Kidney (tissue), 14 donors: Measurements from ENCODE around the gene GPR180. TPM values are rescaled to one million over a fixed set of nuclear protein-coding genes. Genes with fewer than 3 reads are reported as not detected.
"Not testable (repeated sequence)": the region's sequence is repeated elsewhere in the genome, so short reads cannot be mapped to it uniquely, and the experiment has no call there.

Experiments used
- DNase-seq, 5 donors: peaks; one replicate each; pipeline ENCODE4 v3.0.0-alpha.2; 2013 to 2020
- FAIRE-seq: peaks from 2 replicates; lab custom pipeline; 2012; peaks lifted over from hg19 to GRCh38; lab: Jason Lieb, UNC
- H3K27ac ChIP-seq, 2 donors: one replicate each; pipeline ENCODE4 v1.7.0; 2013; ENCODE audit warnings: low read depth in 2 of 2, low read length in 2 of 2, inconsistent platforms in 1 of 2
- H3K27me3 ChIP-seq: one replicate; pipeline ENCODE4 v1.7.1; 2013; ENCODE audit warnings: low read length, inconsistent platforms; ENCODE audit not compliant: control insufficient read depth, insufficient read depth
- H3K36me3 ChIP-seq, 3 donors: one replicate each; pipeline versions ENCODE4 v1.7.0 to v1.7.1; 2013; ENCODE audit warnings: low read length in 3 of 3, control low read depth in 1 of 3, inconsistent platforms in 1 of 3; ENCODE audit not compliant: insufficient read depth in 3 of 3, control insufficient read depth in 2 of 3
- H3K4me1 ChIP-seq, 3 donors: one replicate each; pipeline versions ENCODE4 v1.7.0 to v1.7.1; 2013; ENCODE audit warnings: low read length in 3 of 3, inconsistent platforms in 1 of 3, low read depth in 1 of 3; ENCODE audit not compliant: control insufficient read depth in 2 of 3, insufficient read depth in 2 of 3
- H3K4me3 ChIP-seq, 3 donors: one replicate each; pipeline versions ENCODE4 v1.7.0 to v1.8.1; 2013; ENCODE audit warnings: low read length in 3 of 3, control low read depth in 1 of 3, inconsistent platforms in 1 of 3
- H3K9ac ChIP-seq, 3 donors: one replicate each; pipeline versions ENCODE4 v1.7.0 to v1.7.1; 2013; ENCODE audit warnings: low read length in 3 of 3, control low read depth in 1 of 3, inconsistent platforms in 1 of 3
- H3K9me3 ChIP-seq, 3 donors: one replicate each; pipeline versions ENCODE4 v1.7.0 to v1.7.1; 2013; ENCODE audit warnings: low read length in 3 of 3, control low read depth in 1 of 3, inconsistent platforms in 1 of 3; ENCODE audit not compliant: control insufficient read depth in 2 of 3, insufficient read depth in 1 of 3
- intact Hi-C: fragments of 100-400 bp; cut with DNase I; formaldehyde crosslinking; loops from one replicate; pipeline ENCODE4 v1.11.1; 2022
- polyA plus RNA-seq: library from polyadenylated mRNA; stranded (reverse); fragments of 350-450 nt; fragmentation: Illumina TruSeq; extraction: RNeasy Lipid Tissue Mini Kit (QIAGEN cat#74804); gene quantifications from one replicate; pipeline ENCODE4 v1.2.3, GENCODE V29; 2014; ENCODE audit warnings: low read depth, low replicate concordance; ENCODE audit not compliant: insufficient read depth
- total RNA-seq: library from RNA; stranded (reverse); fragmentation: NEBNext Ultra II Directional; extraction: Animal tissue kit (Norgen Biotek cat#: 25700); gene quantifications from one replicate; pipeline ENCODE4 v1.2.1, GENCODE V29; 2021
- TF ChIP-seq, protein P1 (sequence below): IDR thresholded peaks from 3 replicates; pipeline ENCODE4 v1.5.1; 2012; ENCODE audit warnings: mild to moderate bottlenecking, moderate library complexity, borderline replicate concordance; ENCODE audit not compliant: insufficient read depth; ENCODE audit errors: extremely low read depth
- donor health status: control.
- donor health status: control.
- donor health status: control.
- donor health status: control.
- donor health status: control.
- donor health status: DM: yes; HTN: yes; CAD: no.
- donor health status: Normal renal cell carcinoma (clear cell type).

GPR180 gene
- total and polyA plus RNA-seq, 2 donors from 2014 or later, result 1.8 to 5.2 TPM

DNA sequence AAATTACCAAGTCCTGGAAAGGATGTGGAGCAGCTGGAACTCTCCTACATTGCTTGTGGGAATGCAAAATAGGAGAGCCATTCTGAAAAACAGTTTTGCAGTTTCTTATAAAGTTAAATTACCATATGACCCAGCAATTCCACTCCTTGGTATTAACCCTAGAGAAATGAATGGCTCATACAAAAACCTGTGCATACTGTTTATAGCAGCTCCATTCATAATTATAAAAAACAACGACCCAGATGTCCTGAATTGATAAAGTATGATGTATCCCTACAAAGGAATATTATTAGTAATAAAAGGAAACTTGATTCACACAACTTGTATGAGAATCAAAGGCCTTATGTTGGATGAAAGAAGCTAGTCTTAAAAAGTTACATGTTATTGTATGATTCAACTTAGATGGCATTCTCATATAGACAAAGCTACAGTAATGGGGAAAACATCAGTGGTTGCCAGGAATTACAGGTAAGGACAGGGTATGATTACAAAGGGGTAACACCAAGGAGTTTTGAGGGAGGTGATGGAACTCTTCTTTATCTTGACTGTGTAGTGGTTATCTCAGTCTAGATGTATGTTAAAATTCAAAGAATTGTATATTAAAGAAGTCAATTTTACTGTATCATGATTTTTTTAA, 35.4 kb downstream of the GPR180 start:
- Histone ChIP-seq H3K4me3 (no peak overlapping the region), H3K36me3 (no peaks in the 10 kb centered on the region), H3K9ac (no peak overlapping the region), H3K9me3 (no peaks in the 10 kb centered on the region), H3K27ac (no peak overlapping the region), H3K4me1 (peaks cover 0 to 3% (median 0%) of the 10 kb centered on the region in 3 donors), H3K27me3 (no peaks in the 10 kb centered on the region)
- FAIRE-seq, result no peak
- TF ChIP-seq, protein P1, sequence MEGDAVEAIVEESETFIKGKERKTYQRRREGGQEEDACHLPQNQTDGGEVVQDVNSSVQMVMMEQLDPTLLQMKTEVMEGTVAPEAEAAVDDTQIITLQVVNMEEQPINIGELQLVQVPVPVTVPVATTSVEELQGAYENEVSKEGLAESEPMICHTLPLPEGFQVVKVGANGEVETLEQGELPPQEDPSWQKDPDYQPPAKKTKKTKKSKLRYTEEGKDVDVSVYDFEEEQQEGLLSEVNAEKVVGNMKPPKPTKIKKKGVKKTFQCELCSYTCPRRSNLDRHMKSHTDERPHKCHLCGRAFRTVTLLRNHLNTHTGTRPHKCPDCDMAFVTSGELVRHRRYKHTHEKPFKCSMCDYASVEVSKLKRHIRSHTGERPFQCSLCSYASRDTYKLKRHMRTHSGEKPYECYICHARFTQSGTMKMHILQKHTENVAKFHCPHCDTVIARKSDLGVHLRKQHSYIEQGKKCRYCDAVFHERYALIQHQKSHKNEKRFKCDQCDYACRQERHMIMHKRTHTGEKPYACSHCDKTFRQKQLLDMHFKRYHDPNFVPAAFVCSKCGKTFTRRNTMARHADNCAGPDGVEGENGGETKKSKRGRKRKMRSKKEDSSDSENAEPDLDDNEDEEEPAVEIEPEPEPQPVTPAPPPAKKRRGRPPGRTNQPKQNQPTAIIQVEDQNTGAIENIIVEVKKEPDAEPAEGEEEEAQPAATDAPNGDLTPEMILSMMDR, result no peak
- no peak for DNase-seq
- intact Hi-C loops, result no loop called here

DNA sequence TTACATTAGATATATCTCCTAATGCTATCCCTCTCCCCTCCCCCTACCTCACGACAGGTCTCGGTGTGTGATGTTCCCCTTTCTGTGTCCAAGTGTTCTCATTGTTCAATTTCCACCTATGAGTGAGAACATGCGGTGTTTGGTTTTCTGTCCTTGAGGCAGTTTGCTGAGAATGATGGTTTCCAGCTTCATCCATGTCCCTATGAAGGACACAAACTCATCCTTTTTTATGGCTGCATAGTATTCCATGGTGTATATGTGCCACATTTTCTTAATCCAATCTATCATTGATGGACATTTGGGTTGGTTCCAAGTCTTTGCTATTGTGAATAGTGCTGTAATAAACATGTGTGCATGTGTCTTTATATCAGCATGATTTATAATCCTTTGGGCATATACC, 36.0 kb downstream of the GPR180 start:
- intact Hi-C loops, H3K9ac ChIP-seq, H3K9me3 ChIP-seq, H3K27me3 ChIP-seq, H3K36me3 ChIP-seq, H3K4me3 ChIP-seq, H3K27ac ChIP-seq, H3K4me1 ChIP-seq, FAIRE-seq, DNase-seq: not testable (repeated sequence)

DNA sequence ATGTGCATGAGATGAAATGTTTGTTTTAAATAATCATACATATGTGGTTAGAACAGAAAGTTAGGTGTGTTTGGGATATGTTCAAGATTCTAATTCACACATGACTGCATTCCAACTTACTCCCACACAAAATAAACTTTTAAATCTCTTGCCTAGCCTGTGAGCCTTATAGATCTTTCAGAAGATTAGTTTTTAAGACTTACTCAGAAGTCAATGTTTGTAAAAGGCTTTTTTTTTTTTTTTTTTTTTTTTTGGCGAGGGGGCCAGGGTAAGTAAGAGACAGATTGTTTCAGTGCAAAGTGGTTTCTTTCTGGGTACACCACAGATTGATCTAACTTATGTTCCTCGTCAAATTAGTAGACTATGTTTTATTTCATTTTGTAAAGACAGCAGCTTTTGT, 39.1 kb downstream of the GPR180 start:
- no peak overlapping the region for H3K4me3 ChIP-seq
- no peaks in the 10 kb centered on the region for H3K36me3 ChIP-seq
- H3K27ac ChIP-seq, result no peak overlapping the region
- no peaks in the 10 kb centered on the region for H3K27me3 ChIP-seq
- intact Hi-C loops, result no loop called here
- no peaks in the 10 kb centered on the region for H3K9me3 ChIP-seq
- peaks cover 0 to 3% (median 0%) of the 10 kb centered on the region in 3 donors for H3K4me1 ChIP-seq
- DNase-seq (peak in 1 of 5 donors; percentile 16), FAIRE-seq (no peak)
- TF ChIP-seq, protein P1, result no peak
- no peak overlapping the region for H3K9ac ChIP-seq

DNA sequence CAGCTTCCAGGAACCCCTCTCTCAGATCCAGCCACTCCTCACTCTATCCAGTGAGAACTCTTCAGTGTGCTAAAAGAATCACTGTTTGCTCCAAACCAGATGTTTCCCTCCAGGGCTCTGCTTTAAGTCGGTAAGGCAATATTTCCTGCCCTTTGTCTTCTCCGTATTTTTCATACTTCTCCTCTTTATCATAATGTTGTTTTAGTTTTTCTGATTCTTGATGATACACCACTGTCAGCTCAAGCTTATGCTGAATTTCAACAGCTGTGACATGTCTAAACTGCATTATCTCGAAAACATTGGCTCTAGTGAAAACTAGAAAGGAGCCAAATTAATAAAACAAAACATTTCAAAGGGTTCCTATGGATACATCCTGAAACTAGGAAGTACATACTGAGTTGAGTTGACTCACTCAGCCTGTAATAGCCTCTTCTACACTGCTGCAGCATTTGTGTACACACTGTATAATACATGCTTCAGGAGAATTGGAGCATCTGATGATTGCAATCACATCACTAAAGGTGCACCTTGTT, 39.8 kb downstream of the GPR180 start:
- peaks cover 0 to 3% (median 0%) of the 10 kb centered on the region in 3 donors for H3K4me1 ChIP-seq
- intact Hi-C loops, result no loop called here
- DNase-seq (peak in 2 of 5 donors; percentile 55 to 78), FAIRE-seq (no peak)
- H3K4me3 ChIP-seq, result no peak overlapping the region
- no peak overlapping the region for H3K27ac ChIP-seq
- H3K36me3 ChIP-seq, result no peaks in the 10 kb centered on the region
- no peak overlapping the region for H3K9ac ChIP-seq
- H3K27me3 ChIP-seq, result no peaks in the 10 kb centered on the region
- TF ChIP-seq, protein P1, result no peak
- H3K9me3 ChIP-seq, result no peaks in the 10 kb centered on the region
